Islet of Langerhans (tissue), 1 donor: ENCODE data around the gene VASP.

Source experiments
- FAIRE-seq: peaks from one replicate; lab custom pipeline; 2011; peaks lifted over from hg19 to GRCh38; lab: Jason Lieb, UNC

The VASP gene

GRCh38 chr19:45506989-45507871, at the start of gene VASP:
Gene VASP, plus strand, starts transcription at chr19:45507479. Its CDS starts 293 bp downstream, at chr19:45507772.
- FAIRE-seq: no peak

GRCh38 chr19:45457776-45458175, 49.5 kb upstream of the VASP start:
- no peak for FAIRE-seq

GRCh38 chr19:45460807-45461347, 46.4 kb upstream of the VASP start:
- no peak for FAIRE-seq

- no peak for FAIRE-seq
These were observed 45.1 kb upstream of the VASP start for GRCh38 chr19:45462174-45462573.

- no peak for FAIRE-seq
These were observed 44.0 kb upstream of the VASP start for GRCh38 chr19:45463241-45463640.

- no peak for FAIRE-seq
These were observed 43.0 kb upstream of the VASP start for GRCh38 chr19:45464274-45464673.

- no peak for FAIRE-seq
These were observed 42.3 kb upstream of the VASP start for GRCh38 chr19:45464852-45465441.

- no peak for FAIRE-seq
These were observed 40.2 kb upstream of the VASP start for GRCh38 chr19:45467115-45467455.

- FAIRE-seq: no peak
These were observed 39.7 kb upstream of the VASP start, which contains the start of gene FOSB for GRCh38 chr19:45467456-45468158. Gene FOSB, plus strand, starts transcription at chr19:45467996. Its CDS starts 591 bp downstream, at chr19:45468587.

- no peak for FAIRE-seq
These were observed 39.1 kb upstream of the VASP start for GRCh38 chr19:45468159-45468651.

- no peak for FAIRE-seq
These were observed 38.5 kb upstream of the VASP start for GRCh38 chr19:45468803-45469131.

GRCh38 chr19:45469132-45469944, 37.9 kb upstream of the VASP start:
- no peak for FAIRE-seq

GRCh38 chr19:45469945-45470761, 37.1 kb upstream of the VASP start:
- FAIRE-seq: no peak

GRCh38 chr19:45470762-45471081, 36.6 kb upstream of the VASP start:
- FAIRE-seq: no peak

GRCh38 chr19:45471111-45471930, 36.0 kb upstream of the VASP start:
- no peak for FAIRE-seq

- no peak for FAIRE-seq
These were observed 35.2 kb upstream of the VASP start for GRCh38 chr19:45471931-45472562.

GRCh38 chr19:45472563-45473366, 34.5 kb upstream of the VASP start:
- no peak for FAIRE-seq

- no peak for FAIRE-seq
These were observed 34.0 kb upstream of the VASP start for GRCh38 chr19:45473367-45473681.
